ENCODE measurements around the gene CCDC12. TPM values are rescaled to one million over a fixed set of nuclear protein-coding genes. Genes with fewer than 3 reads are reported as not detected.

CCDC12 gene
- total and polyA plus RNA-seq, 11 donors = 27.1 to 120 (median 34.4) TPM

GRCh38 chr3:46907271-46907670 is 69.3 kb downstream of the CCDC12 start:
- Histone ChIP-seq H3K27me3 (no peaks in the 10 kb centered on the region), H3K4me3 (no peak overlapping the region), H3K9me3 (no peaks in the 10 kb centered on the region), H3K4me1 (peaks cover 0 to 24% (median 19%) of the 10 kb centered on the region in 12 donors), H3K27ac (no peak overlapping the region), H3K36me3 (no peaks in the 10 kb centered on the region)
- DNase-seq (peak in 2 of 5 donors; percentile 14 to 16), ATAC-seq (no peak)
- intact Hi-C loops (cut with DNase I) = loop anchor here in 6 of 10 donors (5.0 kb wide), 2 partner anchors 40 to 200 kb away; no protein-coding TSS in a partner anchor
- TF ChIP-seq POLR2A (IDR thresholded peaks at IDR 0.05) (no peak), CTCF (IDR thresholded peaks at IDR 0.05) (no peak)
- WGBS, 4 donors = 82 to 90% (median 85%) methylated on average over 12 of the region's 12 CpGs

GRCh38 chr3:46906471-46907058 is 70.0 kb downstream of the CCDC12 start:
- Histone ChIP-seq H3K9me3 (no peaks in the 10 kb centered on the region), H3K27ac (no peak overlapping the region), H3K4me3 (no peak overlapping the region), H3K27me3 (no peaks in the 10 kb centered on the region), H3K36me3 (no peaks in the 10 kb centered on the region), H3K4me1 (peaks cover 0 to 24% (median 19%) of the 10 kb centered on the region in 12 donors)
- WGBS, 4 donors = 71 to 84% (median 80%) methylated on average over 4 of the region's 4 CpGs
- TF ChIP-seq CTCF (IDR thresholded peaks at IDR 0.05) = no peak
- TF ChIP-seq POLR2A (IDR thresholded peaks at IDR 0.05) = no peak
- ATAC-seq (no peak), DNase-seq (peak in 2 of 5 donors; percentile 18 to 23)
- intact Hi-C loops (cut with DNase I) = loop anchor here in 6 of 10 donors (5.0 kb wide), 2 partner anchors 39 to 199 kb away; no protein-coding TSS in a partner anchor

- intact Hi-C loops (cut with DNase I) = loop anchor here in 7 of 10 donors (2.0 to 5.0 kb wide), 3 partner anchors 39 to 201 kb away; no protein-coding TSS in a partner anchor
- 83 to 92% (median 89%) methylated on average over 9 to 11 of the region's 11 CpGs for WGBS, 4 donors
Measured at GRCh38 chr3:46905661-46906451, 70.7 kb downstream of the CCDC12 start.

More at GRCh38 chr3:46905661-46906451, 70.7 kb downstream of the CCDC12 start:
- peaks cover 0 to 24% (median 19%) of the 10 kb centered on the region in 12 donors for H3K4me1 ChIP-seq
- ATAC-seq = no peak
- peak in 2 of 5 donors; percentile 22 to 24 for DNase-seq
- H3K27me3 ChIP-seq = no peaks in the 10 kb centered on the region
- no peaks in the 10 kb centered on the region for H3K36me3 ChIP-seq
- TF ChIP-seq CTCF (IDR thresholded peaks at IDR 0.05) (no peak), POLR2A (IDR thresholded peaks at IDR 0.05) (no peak)
- H3K9me3 ChIP-seq = no peaks in the 10 kb centered on the region
- no peak overlapping the region for H3K4me3 ChIP-seq
- no peak overlapping the region for H3K27ac ChIP-seq
